Right lobe of liver (tissue), 4 donors: ENCODE data around the gene SAV1.

Experiments
- POLR2A ChIP-seq: fragments of 450-650 bp; IDR thresholded peaks from one replicate; pipeline ENCODE4 v1.6.1; 2017; ENCODE audit warnings: antibody characterized with exemption, mild to moderate bottlenecking
- TF ChIP-seq, protein P1 (sequence below), 4 donors: fragments of 200-600 bp in 3 of 4; fragments of 450-650 bp in 1 of 4; IDR thresholded peaks; one replicate each; pipeline versions ENCODE4 v1.5.1 to v1.8.0; 2016 to 2022; ENCODE audit warnings: antibody characterized with exemption in 4 of 4, mild to moderate bottlenecking in 2 of 4
- donor health status: DM: no; HTN: no; CAD: no.
- donor health status: DM: no; HTN: no; CAD: no.
- donor health status: DM: no; HTN: yes; CAD: no.

DNA sequence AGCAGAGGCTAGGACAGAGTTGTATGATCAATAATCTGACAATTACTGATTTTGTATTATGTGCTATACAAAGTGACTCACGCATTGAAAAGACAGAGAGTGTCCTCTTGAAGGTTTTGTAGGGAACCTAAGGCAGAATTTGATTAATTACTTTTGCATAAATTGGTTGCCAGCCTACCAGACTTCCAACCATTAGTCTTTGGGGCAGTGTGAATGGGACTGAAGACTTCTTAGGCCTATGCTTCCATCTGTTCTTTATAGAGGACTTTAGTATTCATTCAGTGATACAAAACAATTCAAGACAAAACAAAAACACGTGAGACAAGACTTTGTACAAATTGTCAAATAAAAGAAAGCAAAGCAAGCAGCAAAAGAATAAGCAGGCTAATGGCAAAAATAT lies 61.6 kb downstream of the SAV1 start:
- TF ChIP-seq, protein P1, sequence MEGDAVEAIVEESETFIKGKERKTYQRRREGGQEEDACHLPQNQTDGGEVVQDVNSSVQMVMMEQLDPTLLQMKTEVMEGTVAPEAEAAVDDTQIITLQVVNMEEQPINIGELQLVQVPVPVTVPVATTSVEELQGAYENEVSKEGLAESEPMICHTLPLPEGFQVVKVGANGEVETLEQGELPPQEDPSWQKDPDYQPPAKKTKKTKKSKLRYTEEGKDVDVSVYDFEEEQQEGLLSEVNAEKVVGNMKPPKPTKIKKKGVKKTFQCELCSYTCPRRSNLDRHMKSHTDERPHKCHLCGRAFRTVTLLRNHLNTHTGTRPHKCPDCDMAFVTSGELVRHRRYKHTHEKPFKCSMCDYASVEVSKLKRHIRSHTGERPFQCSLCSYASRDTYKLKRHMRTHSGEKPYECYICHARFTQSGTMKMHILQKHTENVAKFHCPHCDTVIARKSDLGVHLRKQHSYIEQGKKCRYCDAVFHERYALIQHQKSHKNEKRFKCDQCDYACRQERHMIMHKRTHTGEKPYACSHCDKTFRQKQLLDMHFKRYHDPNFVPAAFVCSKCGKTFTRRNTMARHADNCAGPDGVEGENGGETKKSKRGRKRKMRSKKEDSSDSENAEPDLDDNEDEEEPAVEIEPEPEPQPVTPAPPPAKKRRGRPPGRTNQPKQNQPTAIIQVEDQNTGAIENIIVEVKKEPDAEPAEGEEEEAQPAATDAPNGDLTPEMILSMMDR (IDR thresholded peaks at IDR 0.05): no peak
- TF ChIP-seq POLR2A: no peak
